Activated T-cell treated with anti-CD3 and anti-CD28 coated beads, Interleukin-2, amount 50 U/mL, for 48 hours (primary cell): ENCODE results near the gene SLC16A6.
"Not testable (repeated sequence)": the region's sequence is repeated elsewhere in the genome, so short reads cannot be mapped to it uniquely, and the experiment has no call there.

ENCODE experiments used
- DNase-seq, 2 experiments: peaks; one replicate each; pipeline ENCODE4 v3.0.0-alpha.2; 2020

Gene SLC16A6

GRCh38 chr17:68310152-68310551 is 19.2 kb upstream of the SLC16A6 start:
- peak; percentile 33 to 41 for DNase-seq

DNA sequence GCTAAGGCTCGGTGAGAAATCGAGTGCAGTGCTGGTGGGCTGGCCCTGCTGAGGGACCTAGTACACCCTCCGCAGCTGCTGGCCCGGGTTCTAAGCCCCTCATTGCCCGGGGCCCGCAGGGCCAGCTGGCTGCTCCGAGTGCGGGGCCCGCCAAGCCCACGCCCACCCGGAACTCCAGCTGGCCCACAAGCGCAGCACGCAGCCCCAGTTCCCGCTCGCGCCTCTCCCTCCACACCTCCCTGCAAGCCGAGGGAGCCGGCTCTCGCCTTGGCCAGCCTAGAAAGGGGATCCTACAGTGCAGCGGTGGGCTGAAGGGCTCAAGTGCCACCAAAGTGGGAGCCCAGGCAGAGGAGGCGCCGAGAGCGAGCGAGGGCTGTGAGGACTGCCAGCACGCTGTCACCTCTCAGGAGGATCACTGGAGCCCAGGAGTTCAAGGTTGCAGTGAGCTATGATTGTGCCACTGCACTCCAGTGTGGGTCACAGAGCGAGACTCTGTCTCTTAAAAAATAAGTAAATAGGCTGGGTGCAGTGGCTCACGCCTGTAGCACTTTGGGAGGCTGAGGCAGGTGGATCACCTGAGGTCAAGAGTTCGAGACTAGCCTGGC is 18.2 kb upstream of the SLC16A6 start:
- DNase-seq = not testable (repeated sequence)

- DNase-seq = not testable (repeated sequence)
Measured at GRCh38 chr17:68308486-68308885, 17.6 kb upstream of the SLC16A6 start.

DNA sequence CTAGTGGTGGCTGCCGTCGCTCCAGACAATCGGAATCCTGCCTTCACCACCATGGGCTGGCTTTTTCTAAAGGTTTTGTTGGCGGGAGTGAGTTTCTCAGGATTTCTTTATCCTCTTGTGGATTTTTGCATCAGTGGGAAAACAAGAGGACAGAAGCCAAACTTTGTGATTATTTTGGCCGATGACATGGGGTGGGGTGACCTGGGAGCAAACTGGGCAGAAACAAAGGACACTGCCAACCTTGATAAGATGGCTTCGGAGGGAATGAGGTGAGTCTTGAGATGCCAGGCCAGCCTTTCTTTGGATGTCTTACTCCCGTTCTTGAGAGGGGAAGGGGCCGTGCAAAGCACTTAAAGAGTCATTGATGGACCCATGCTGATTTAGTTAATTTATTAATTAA is 16.5 kb upstream of the SLC16A6 start:
- no peak for DNase-seq

- no peak for DNase-seq
Measured at GRCh38 chr17:68306819-68307218, 15.9 kb upstream of the SLC16A6 start.

DNA sequence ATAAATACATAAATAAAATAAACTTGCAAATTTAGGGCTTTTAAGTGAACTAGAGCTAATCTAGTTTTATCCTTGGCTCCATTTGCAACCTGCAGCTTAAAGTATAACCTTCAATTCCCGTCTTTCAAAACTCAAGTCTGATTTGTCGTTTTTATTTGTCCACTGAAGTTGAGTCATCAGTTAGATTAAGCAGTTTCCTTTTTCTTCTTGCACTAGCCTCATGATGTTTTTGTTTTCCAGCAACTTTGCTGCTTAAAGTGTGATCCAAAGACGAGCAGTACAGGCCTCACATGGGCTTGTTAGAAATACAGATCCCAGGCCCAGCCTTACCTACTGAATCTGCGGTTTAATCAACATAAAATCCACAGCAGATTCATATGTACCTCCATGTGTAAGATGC is 14.2 kb upstream of the SLC16A6 start:
- no peak for DNase-seq

DNA sequence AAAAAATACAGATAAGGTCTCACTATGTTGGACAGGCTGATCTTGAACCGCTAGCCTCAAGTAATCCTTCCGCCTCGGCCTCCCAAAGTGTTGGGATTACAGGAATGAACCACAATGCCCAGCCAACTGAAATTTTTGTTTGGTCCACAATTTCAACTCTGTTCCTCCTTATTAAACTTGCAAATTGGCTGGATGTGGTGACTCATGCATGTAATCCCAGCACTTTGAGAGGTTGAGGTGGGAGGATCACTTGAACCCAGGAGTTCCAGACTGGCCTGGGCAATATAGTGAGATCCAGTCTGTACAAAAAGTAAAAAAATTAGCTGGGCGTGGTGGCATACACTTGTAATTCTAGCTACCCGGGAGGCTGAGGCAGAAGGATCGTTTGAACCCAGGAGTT is 13.8 kb upstream of the SLC16A6 start:
- no peak for DNase-seq

- DNase-seq = no peak
Measured at GRCh38 chr17:68302666-68303065, 11.7 kb upstream of the SLC16A6 start.

DNA sequence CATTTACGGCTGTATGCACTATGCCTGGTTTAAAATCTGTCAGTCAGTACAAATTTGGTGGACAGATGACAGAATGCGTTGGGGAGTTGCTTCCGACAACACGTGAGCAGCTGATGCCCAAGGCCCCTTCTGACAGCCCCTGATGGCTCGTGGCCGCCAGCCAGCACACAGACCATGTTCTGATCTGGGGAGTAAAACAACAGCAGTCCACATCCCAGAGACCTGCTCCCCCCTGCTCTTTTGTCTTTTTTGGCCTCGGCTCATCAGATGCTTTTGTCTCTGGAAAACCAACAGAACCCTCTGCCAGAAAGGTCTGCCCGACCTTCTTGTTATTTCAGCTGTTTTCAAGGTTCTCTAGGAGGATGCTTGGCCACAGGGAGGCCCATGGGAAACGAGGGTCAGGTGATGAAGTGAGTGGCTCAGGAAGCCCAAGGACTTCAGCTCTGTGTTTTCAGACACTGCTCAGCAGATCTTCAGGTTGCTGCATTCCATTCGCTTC is 11.2 kb upstream of the SLC16A6 start:
- DNase-seq = no peak

DNA sequence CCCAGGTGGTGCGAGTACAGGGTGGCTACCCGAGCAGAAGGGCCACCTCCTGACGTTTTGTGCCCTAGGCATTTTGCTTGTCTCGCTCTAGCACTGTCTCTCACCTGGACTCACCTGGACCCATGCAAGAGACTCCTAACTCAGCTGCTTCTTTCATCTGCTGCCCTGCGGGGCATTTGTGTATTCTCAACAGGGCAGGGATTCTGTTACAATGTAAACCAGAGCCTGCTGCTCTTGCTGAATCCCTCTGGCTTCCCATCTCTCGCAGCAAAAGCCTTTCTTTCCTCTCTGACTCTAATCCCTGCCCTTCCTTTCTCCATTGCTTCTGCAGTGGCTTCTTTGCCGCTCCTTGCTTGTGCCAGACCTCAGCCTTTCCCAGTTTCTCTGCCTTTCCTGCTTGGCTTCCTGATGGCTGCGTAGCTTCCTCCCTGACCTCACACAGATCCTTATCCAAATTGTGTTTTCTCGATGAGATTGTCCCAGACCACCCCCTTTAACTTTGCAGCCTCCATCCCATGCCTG is 10.6 kb upstream of the SLC16A6 start:
- no peak for DNase-seq

DNA sequence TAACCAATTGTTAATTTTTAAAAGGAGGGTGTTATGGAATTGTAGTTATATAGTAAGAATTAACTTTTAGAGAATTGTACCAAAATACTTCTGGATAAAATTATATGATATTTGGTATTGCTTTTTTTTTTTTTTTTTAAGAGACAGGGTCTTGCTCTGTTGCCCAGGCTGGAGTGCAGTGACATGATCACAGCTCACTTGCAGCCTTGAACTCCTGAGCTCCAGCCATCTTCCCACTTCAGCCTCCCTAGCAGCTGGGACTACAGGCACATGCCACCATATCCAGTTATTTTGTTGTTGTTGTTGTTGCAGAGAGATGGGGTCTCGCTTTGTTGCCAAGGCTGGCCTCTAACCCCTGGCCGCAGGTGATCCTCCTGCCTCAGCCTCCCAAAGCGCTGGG is 8.9 kb upstream of the SLC16A6 start:
- no peak for DNase-seq

GRCh38 chr17:68298601-68299000 is 7.7 kb upstream of the SLC16A6 start:
- DNase-seq = no peak

DNA sequence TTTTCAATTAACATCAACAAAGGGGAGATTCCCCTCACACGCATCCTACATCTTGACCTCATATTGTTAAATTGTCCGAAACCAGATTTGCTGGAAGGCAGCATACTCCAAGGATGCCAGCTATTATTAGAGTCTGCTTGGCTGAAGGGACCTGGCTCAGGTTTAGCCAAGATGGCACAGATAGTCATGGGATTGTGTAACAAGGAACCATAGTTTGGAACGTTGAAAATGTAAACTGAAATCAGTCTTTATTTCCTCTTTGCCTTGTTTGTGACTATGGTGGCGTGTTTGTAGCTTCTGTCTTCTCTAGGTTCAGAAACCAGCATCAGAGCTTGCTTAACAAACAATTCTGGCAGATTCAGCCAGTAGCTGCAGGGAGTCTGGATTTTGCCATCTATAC is 6.3 kb upstream of the SLC16A6 start:
- no peak for DNase-seq

DNA sequence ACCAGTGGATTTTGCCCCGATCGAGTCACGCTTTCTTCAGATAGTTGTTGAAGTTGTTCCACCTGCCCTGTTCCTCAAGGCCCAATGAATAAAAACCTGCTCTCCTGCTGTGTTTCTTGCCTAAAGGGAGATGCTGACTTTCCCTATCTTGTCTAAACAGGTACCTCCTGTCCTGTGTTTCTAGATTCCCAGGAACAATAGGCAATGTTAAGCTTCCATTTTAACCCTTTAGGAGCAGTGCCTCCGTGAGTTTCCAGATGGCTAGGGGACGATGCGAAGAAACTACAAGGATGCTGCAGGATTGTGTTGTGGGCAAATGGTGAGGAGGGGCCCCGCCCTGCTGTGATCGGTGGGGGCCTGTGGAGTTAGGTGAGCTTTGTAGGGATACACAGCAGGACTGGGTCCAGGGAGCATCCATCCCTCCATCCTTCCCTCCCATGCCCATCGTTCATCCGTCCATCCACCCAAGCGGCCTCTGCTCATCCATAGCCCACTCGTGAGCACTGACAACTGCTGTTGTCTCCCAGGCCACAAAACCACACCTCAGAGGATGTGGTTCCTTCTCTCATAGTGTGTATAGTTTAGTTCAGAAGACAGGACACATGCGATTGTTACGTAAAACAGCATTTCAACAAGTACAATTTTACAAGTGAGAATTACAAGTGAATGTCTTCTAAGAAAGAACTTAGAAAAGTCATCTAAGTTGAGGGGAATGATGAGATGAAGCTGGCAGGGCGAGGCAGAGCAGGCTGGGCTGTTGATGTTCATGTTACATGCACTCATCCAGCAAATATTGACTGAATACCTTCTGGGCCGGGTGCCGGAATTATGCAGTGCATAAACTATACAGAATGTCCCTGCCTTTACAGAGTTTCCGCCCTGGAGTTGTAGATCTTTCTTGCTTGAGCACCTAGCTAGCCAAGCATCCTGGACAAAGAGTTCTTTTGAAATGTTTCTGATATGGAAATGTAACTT is 5.6 kb upstream of the SLC16A6 start:
- peak; percentile 39 to 53 for DNase-seq

GRCh38 chr17:68295086-68295485 is 4.2 kb upstream of the SLC16A6 start:
- DNase-seq = peak; percentile 71 to 77

- DNase-seq = no peak
Measured at GRCh38 chr17:68294617-68295016, 3.7 kb upstream of the SLC16A6 start.

- no peak for DNase-seq
Measured at GRCh38 chr17:68294196-68294555, 3.2 kb upstream of the SLC16A6 start.

DNA sequence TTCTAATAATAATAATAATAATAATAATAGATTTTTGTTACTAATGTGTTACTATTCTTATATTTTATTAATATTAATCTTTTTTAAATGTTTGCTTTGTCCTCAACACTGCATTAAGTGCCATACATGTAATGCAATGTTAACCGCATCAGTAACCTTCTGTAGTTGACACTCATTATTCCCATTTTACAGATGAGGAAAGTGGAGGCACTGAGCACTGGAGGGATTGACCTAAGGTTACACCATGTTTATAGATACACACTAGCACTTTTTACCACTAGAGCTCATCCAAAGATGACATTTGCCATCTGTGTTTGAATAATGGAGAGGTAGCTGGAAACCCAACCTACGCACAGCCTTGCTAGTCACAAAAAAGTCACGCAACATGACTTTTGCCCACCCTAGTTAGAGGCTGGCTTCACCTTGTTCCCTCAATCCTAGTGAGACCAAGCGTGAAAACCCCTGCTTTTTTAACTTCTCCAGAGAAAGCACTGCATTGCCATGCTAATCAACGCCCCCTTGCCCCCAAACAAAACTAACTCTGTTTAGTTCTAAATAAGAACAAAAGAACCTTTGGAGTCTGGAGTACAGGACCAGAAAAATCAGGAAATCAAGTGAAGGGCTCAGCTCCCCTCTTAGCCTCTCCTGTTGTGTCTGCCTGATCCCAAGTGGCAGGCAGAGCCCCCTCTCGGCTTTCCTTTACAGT is 2.7 kb upstream of the SLC16A6 start:
- no peak for DNase-seq

DNA sequence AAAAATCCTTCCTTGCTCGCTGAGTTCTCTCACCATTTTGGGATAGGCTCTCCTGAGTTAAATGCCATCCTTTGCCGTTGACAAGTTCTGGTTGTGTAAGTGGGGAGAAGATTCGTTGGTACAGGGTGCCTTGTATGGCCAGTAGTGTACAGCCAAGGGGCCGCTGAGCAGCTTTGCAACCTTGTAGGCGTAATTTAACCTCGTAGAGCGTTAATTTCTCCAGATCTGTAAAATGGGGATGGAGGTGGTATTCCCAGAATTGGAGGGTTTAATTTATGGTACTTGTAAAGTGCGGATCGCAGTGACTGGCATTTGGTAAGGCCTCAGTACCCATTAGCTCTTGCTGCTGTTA is 1.7 kb upstream of the SLC16A6 start:
- DNase-seq = no peak

DNA sequence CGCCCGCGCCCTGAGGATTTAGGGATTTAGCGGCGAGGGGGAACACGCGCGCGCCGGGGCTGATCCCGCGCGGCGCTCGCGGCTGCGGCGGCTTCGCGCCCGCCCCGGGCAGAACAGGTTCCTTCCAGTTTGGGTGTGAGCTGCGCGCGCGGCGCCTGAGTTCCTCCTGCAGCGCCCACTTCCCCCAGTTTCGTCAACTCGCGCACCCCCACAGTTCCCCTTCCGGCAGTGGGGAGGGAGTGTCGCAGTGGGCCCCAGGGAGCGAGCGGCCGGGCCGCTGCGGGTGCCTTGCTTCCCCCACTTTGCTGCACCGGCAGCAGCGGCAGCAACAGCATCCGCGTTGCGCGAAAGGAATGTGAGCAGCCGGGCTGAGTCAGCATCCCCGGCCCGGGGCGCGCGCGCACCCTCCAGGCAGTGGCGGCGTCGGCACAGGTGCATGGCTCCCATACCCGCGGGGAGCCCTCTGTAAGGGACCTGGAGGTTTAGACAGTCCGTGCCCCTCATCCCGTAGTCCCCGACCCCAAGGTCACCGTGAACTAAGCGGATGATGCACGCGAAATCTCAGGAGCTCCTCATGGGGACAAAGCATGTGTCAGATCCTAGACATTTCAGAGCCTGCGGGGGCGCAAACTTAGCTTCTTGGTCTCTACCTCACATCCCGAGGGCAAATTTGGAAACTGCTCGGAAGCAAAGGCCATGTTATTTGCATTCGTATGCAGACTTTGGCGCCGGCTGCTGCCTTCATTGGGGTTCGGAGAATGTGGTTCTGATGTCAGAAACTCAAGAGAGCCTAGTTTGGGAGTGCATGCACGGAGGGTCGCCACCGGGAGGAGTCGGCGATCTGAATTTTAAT is 1.1 kb upstream of the SLC16A6 start:
- DNase-seq = peak; percentile 88 to 91

GRCh38 chr17:68290268-68290954 is 516 bp downstream of the SLC16A6 start:
- peak; percentile 62 to 68 for DNase-seq

DNA sequence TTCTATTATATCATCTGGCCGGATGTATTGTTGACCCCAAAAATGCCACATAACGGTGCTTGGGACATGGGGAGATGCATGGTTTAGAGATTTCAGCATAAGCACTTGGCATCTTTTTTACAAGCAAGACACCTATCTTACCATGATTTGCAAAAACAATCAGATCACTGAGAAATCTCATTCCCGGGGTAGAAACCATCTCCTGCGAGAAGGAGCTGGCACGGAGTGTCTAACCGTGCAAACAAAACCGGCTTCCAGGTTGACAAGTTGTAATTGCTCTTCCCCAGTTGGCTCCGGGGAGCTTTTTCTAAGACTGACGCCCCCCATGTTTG is 1.0 kb downstream of the SLC16A6 start:
- peak in 1 of 2 experiments; percentile 19 for DNase-seq
